Limb (tissue), 2 donors: ENCODE measurements around the gene SSBP2.
A peak's percentile ranks its signal among the peaks of the same experiment; 100 is the strongest.

Experiments
- DNase-seq, 2 donors: peaks; one replicate each; pipeline ENCODE4 v3.0.0-alpha.2; 2016; ENCODE audit errors: extremely low spot score in 2 of 2

SSBP2 gene

DNA sequence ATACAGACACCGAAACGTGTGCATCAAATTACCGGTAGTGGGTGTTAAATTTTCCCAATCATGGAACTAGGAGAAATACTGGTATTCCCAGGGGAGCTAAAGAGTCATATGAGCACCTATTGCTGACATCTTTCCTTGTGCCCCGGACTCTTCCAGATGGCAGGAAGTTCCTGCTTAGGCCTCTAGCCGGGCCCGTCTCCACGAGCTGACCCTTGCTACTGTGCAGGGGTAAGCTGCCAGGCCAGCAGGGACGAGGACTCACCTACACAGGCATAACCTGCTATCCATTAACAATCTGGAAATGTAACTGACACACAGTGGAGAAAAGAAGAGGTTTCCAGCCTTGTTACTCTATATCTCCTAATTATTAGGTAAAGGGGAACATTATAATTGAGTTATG lies 16.2 kb upstream of the SSBP2 start:
- DNase-seq: no peak

DNA sequence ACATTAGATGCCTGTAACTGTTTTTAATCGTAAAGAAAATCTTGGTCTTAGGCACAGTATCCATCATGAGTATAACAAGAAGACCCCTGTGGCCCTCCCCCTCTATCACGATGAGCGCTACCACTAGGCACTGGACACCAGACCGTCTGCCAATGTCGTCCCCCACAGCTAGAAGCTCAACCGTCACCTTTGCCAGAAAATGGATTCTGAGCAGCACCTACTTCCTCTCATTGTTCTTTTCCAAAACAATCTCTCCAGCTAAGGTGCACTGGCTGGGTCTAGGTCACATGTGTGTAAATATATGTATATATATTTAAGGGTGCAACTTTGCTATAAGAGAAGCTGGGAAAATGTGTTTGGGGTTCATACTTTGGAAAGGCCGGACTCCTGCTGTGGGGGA lies 15.7 kb upstream of the SSBP2 start:
- DNase-seq: no peak

DNA sequence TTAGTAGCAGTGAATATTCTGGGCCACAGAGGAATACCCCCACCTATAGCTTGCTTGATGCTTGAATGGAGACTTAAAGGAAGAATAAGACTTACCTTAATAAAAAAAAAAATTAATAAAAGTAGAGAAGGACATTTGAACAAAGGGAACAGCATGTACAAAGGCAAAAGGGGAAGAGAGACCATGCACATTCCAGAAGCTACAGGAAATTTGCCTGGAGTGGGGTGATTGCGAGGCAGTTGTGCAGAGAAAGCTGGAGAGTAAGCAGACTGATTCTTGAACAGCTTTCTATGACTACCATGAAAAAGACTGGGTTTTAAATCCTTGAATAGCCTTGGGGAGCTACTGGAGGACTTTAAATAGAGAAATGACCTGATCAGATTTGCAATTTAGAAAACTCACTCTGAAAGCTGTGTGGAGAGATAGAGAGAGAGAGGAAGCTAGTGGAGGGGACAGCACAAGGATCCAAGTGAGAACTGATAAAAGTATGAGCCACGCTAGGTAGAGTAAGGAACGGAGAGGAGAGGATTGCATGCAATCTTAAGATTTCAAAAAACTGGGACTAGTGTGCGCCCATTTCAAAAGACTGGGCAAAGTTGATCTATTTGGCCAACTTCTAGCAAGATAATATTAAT lies 12.5 kb upstream of the SSBP2 start:
- no peak for DNase-seq

DNA sequence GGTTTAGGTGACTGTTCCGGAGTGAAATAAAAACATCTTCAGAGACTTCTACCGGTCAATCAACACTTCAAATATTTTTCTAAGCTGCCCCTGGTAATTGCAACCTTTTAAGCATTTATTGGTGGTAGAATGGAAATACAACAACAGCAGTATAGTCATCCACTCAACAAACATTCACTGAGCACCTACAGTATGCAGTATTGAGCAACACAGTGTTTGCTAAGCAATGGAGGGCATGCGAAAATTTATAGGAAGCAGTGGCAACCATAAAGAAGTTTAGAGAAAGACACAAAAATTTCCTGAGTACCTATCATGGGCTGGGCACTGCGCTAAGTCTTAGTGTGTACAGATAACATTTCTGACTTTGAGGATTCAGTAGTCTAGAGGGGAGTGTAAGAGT lies 12.0 kb upstream of the SSBP2 start:
- no peak for DNase-seq

DNA sequence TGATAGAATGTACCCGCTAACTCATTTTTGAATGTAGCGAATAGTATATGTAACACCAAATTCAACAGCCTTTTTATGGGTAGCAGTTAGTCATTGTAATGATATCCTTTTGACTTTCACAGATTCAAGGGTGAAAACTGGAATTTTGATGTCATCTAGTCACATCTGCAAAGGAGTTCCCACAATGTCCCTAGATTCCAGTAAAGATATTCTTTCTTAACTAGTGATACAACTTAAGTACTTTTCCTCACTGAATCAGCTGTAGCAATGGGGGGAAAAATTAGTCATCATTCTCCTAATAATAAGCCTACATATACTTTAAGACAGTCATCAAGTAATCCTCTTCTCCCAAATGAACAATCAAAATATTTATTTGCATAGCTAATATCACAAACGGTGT lies 11.5 kb upstream of the SSBP2 start:
- no peak for DNase-seq

DNA sequence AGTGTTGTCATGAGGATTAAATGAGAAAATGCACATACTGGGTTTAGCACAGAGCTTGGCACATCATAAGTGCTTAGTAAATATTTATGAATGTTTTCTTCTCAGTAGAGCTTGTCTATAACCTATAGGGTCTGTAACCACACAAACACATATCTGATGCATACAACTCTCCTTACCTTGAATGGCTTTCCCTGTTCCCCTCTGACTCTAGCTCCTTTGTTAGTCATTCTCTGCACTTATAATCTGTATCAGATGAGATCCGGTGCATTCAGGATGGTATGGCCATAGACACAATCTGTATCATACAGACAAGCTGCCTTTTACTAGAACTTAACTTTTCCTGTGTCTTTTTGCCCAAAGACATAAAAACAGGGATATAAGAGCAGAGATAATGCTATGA lies 11.1 kb upstream of the SSBP2 start:
- no peak for DNase-seq

DNA sequence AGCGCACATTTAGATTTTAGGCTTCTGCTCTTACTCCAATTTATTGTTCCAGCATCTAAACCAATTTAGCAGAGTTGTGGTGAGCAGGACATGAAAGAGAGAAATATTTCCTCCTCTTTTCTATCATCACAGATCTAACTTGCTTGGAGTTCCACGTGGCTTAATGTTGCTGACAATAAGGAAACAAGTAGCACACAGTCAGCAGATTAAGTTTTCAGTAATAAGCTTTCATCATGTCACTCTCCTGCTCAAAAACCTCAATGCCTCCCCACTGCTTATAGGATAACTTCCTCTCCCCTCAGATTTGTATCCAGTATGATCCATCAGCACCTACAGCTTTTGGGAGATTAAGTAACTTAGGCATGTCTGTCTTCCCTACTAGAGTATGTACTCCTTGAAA lies 10.4 kb upstream of the SSBP2 start:
- DNase-seq: no peak

DNA sequence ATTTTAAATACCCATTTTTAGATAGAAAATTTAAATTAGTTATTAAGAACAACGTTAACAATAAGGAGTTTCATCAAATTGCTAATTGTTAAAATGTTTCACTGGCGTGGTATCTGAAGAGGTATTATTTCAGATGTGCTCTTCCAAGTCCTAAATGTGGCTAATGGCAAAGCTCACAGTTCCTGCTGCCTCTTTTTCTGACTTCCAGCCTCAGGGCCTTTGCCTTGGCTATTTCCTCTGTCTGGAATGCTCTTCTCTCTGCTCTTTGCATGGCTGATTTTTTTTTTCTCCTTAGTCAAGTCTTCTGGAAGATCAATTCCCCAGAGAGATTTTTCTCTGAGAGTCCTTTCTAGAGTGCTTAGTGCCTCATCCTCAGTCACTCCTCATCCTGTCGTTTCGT lies 9.6 kb upstream of the SSBP2 start:
- DNase-seq: no peak

DNA sequence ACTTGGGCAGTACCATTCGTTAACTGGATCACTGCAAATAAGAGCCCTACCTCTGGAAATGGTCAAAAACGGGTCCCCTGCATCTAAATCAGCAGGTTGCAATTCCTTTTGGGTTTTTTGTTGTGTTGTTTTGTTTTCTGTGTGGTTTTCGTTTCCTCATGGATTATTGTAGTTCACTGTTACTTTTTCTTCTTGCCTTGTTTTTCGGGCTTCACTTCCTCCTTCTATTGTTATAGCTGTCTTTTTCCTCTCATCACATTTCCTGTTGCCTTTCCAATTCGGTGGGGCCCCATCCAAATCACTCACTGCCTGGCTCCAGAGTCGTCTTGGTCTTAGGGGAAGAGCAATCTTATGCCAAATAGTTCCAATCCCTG lies 8.7 kb upstream of the SSBP2 start:
- no peak for DNase-seq

DNA sequence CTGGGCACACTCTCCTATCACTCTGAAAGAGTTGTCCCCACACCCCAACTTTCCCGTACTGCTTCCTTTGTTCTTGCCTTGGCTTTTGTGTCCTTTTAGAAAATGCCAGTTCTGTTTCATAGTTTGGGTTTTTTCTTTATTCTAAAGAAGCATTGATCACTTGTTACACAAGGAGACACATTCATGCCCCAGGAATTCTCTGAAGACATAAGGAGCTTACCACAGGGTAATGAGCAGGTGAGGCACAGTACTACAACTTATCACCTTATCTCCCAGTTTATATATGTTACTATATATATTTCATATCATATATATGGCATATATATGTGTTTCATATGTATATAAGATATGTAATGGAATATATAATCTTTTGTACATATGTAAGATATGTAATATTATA lies 6.5 kb upstream of the SSBP2 start:
- no peak for DNase-seq

DNA sequence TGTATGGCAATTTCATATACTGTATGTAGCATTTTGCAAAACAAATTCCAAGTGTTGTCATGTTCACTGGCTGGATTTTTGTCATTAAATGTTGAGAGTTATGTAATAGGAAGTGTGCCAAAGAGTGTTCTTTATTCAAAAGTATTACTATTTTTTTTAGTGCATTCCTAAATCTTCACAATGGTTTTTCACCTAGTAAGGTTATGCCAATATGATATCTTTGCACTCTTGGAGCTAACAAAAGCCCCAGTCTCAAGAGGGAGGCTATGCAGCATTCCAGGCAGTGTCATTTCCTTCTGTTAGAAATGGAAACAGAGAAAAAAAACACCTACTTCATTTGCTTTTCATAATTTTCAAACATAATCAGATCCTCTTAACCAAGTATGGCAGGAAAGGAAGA lies 5.1 kb upstream of the SSBP2 start:
- DNase-seq: no peak

DNA sequence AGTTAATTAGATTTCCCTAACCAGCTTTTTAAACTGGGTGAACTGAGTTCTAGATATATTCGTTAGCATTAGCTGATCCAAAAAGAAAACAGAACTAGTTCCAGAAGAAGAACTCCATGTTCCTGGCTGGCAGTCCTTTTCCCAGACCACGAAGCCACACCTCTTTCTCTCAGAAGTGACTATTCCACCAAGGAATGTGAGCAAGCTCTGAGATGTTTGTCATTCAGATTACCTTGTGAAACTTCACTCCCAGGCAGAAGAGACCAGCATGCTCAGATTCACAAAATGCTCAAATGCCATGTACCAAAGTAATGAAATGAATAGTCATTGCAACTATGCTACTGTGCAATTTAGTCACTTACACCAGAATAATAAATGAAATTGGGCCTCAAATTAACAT lies 4.4 kb upstream of the SSBP2 start:
- DNase-seq: no peak

DNA sequence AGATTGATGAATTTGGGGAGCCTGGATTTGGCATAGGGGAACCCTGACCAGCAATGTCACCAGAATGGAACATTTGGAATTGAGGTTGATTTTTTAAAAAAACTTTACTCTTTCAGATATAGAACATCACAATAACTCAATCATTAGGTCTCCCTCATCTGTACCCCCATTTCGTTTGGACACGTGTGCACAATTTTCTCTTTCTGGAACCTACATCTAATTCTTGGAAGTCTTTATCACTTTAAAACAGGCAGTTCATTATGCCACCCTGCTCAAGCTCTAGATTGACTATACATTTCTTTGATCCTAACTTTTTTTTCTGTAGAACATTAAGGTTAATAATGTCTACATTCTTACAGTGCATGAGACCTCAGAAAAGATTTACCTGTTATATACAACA lies 3.7 kb upstream of the SSBP2 start:
- no peak for DNase-seq

DNA sequence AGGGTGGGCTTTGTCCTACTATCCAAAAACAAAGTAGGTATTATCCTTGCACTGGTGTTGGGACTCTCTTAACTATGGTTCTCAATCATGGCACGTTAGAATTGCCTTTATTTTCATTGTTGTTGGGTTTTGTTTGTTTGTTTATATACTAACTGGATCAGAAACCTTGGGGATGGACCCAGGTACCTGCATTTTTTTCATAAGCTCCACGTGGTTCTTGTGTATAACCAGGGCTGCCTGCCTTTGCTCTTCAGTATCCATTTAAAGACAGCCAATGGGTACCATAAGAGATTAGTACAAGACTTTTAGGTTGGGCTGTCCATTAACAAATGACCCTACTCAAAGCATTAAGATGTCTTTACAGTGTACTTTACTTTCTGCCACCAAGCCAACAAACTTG lies 2.5 kb upstream of the SSBP2 start:
- DNase-seq: no peak

DNA sequence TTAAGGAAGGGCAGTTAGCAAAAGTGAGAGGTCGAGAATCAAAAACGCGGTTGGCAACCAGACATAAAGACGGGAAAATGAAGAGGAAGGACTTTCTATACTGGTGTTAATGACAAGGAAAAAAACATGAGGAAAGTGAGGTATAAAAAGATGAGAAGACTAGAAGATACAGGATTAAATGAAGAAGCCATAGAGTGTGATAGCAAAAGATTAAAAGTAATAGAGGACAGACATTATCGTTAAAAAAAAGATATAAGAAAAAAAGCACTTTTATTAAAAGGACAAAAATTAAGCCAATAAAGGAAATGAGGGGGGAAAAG lies 1.7 kb upstream of the SSBP2 start:
- no peak for DNase-seq

DNA sequence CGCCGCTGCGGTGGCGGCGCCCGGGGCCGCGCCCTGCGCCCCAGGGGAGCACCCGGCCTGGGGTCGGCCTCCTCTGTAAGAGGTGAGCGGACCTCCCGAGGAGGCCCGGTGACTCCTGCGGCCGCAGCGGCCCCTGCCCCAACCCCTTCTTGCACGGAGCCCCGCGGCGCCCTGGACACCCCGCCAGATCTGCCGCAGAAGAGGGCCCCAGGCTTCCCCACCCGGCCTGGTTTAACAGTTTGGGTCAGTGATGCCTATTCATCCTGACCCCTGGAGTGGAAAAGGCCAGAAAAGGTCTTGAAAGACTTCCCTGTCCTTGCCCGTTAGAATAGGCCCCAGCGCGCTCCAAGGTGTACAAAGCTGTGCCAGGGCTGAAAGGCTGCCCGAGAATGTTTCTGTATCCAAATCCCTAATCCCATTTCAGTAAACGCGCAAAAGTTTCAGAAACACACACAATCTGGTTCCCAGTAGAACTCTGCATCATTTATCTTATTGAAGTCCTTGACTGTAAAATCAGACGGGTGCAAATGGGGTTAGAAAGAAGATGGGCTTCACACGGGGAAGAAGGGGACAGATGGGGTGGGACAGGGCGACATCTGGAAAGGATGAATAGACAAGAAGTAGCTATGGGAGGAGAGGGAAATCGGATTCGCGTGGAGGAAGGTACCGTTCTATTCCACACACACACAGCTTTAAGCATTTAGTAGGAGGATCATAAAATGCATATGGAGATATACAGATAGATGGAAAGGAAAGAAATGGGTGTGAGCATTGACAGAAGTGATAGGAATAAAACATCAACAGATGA lies 1.1 kb upstream of the SSBP2 start:
- DNase-seq: peak in 1 of 2 donors; percentile 74

DNA sequence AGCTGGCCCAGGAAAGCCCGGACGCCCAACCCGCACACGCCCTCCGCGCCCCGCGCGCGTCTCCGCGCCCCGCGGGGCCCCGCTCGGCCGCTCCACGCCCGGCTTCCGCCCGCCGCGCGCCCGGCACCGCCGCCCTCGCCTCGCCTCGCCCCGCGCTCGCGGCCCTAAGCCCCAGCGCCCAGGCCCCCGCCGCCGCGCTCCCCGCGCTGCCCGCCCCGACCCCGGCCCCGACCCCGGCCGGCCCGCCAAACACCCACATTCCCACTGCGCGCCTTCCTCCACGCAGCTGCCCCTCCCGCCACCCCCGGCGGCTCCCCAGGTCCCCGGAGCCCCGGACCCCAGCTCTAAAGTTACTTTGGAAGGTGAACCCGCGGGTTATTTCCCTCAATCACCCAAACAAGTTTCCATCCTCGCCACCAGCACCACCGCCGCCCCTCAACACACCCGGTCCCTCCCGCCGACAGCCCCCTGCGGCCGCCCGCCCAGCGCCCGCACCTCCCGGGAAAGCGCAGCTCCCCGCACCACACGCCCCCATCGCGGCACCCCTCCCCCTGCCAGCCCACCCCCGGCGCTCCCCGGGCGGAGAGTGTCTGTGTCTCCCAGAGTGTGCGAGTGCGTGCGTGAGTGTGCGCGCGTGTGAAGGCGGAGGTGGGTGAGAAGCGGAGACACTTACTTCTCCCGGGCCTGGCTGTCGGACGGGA lies 439 bp downstream of the SSBP2 start:
- no peak for DNase-seq

DNA sequence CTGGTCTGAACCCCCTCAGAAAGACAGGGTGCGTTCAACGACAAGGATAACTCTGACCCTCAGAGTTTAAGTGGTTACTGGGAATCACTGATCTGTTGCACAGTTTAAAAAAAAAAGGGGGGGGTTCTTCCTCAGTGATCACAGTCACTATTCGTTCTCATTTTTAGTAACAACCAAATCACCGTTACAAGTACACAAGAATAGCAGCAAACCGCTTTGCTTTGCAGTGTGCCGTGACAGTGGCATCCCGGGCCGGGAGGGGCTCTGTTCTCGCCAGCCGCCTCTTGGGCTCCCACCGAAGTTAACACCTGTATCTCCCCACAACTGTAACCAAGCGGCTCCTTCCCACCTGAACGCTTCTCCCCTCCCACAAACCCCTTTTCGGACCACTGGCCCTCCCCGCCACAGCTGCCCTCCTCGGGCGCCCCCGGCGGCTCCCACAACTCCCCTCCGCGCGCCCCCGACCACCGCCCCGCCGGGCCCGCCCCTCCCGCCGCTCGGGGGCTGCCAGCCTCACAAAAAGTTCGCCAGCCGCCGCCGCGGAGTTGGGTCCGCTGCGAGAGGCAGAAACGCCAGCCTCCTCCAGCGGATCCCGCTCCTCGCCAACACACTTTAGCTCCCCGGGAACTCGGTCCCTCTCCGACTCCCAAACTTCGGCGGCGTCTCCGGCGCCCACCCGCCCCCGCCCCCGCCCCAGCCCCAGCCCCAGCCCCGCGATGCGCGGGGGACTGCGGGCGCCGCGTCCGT lies 1.2 kb downstream of the SSBP2 start:
- DNase-seq: peak in 1 of 2 donors; percentile 77

DNA sequence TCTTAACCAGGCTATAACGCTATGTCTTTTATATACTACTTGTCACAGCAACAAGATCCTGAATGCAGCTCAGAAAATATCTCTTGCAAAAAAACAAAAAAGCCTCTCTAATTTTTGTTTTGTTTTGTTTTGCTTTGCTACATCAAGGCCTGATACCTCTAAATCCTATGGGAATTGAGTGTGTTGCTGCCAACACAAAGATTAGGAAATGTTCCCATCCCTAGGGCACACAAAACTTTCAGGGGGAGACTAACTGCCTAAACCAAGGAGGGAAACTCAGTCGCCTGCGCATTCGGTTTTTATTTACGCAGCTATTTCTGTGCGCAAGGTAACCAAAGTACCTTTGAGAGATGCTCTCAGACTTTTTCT lies 1.7 kb downstream of the SSBP2 start:
- peak in 1 of 2 donors; percentile 32 for DNase-seq

DNA sequence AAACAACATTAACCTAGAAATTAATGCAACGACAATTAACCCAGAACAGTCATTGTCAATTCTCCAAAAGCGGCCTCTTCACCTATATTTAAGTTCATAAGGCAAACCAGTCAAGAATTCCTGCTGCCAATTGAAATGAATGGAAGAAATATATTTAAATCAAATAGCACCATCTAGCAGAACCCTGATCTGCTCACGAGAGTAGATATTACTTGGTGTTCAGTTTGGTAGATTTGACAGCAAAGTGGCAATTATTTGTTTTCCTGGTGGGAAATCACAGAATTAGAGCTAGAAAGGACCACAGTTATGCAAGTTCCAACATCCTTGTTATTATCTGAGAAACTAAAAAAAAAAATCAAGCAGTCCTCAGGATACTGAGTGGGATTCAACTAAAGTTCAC lies 2.3 kb downstream of the SSBP2 start:
- no peak for DNase-seq

DNA sequence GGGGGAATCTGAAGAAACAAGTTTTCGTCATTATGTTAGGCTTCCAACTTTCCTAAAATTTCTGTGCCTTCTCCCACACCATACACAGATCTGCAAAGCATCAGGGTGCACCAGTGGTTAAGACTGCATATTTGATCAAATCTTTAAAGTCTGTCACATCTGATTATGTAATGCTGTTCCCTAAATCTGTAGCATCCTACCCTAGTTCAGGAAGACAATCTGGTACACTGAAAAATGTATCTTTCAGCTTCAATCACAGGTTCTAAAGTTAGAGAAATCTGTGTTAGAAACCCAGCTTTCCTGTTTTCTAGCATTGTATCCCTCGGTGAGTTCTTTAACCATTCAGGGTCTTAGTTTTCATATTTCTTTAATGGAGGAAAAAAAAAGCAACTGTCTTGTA lies 3.9 kb downstream of the SSBP2 start:
- DNase-seq: no peak

DNA sequence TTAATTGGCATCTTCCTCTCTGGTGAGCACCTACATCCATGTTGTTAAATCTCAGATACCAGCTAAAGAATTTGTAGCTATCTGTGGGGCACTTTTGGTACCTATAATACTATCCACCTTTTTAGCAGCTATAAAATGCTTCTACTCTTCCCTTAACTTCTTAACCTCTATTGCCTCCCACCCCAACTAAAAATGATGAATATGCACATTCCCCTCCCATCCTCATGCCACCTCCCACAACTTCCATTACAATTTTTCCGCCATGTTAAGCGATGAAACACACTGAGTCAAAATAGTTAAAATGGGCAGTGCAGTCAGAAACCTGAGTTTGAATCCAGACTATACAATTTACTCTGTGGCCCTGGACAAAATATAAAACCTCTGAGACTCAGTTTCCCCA lies 10.1 kb downstream of the SSBP2 start:
- no peak for DNase-seq
